Activated naive CD4-positive, alpha-beta T cell (primary cell): Measurements from ENCODE around the gene GEMIN7.
"Not testable (repeated sequence)": the region's sequence is repeated elsewhere in the genome, so short reads cannot be mapped to it uniquely, and the experiment has no call there.

Experiments used
- DNase-seq, 4 experiments: peaks; one replicate each; lab custom pipeline; 2025; lab: John Stamatoyannopoulos, UW

Gene GEMIN7

GRCh38 chr19:45104658-45105349 lies 25.7 kb downstream of the GEMIN7 start:
- no peak for DNase-seq

GRCh38 chr19:45106363-45106762 lies 27.3 kb downstream of the GEMIN7 start:
- not testable (repeated sequence) for DNase-seq

GRCh38 chr19:45107621-45108150 lies 28.6 kb downstream of the GEMIN7 start:
- DNase-seq, result no peak

- DNase-seq, result no peak
Observed at GRCh38 chr19:45110851-45111266, 31.8 kb downstream of the GEMIN7 start.

- DNase-seq, result no peak
Observed at GRCh38 chr19:45112111-45112827, 33.2 kb downstream of the GEMIN7 start.

GRCh38 chr19:45113628-45114027 lies 34.6 kb downstream of the GEMIN7 start:
- DNase-seq, result no peak

- DNase-seq, result no peak
Observed at GRCh38 chr19:45114116-45114515, 35.1 kb downstream of the GEMIN7 start.

- DNase-seq, result no peak
Observed at GRCh38 chr19:45115809-45116615, 37.0 kb downstream of the GEMIN7 start.

GRCh38 chr19:45117167-45117594 lies 38.1 kb downstream of the GEMIN7 start:
- no peak for DNase-seq

- no peak for DNase-seq
Observed at GRCh38 chr19:45117671-45118070, 38.6 kb downstream of the GEMIN7 start.

GRCh38 chr19:45118106-45118505 lies 39.0 kb downstream of the GEMIN7 start:
- no peak for DNase-seq

GRCh38 chr19:45118591-45119355 lies 39.7 kb downstream of the GEMIN7 start:
- not testable (repeated sequence) for DNase-seq

- no peak for DNase-seq
Observed at GRCh38 chr19:45119582-45119981, 40.5 kb downstream of the GEMIN7 start.

GRCh38 chr19:45121827-45122345 lies 42.8 kb downstream of the GEMIN7 start:
- DNase-seq, result no peak

- no peak for DNase-seq
Observed at GRCh38 chr19:45122832-45123231, 43.8 kb downstream of the GEMIN7 start.

- DNase-seq, result no peak
Observed at GRCh38 chr19:45123440-45123850, 44.4 kb downstream of the GEMIN7 start.

- DNase-seq, result no peak
Observed at GRCh38 chr19:45124021-45124420, 45.0 kb downstream of the GEMIN7 start.

- DNase-seq, result no peak
Observed at GRCh38 chr19:45125360-45125759, 46.3 kb downstream of the GEMIN7 start.

- peak; percentile 16 to 63 (median 37) for DNase-seq
Observed at GRCh38 chr19:45125975-45126493, 47.0 kb downstream of the GEMIN7 start.

GRCh38 chr19:45126654-45127053 lies 47.6 kb downstream of the GEMIN7 start:
- DNase-seq, result no peak

- DNase-seq, result no peak
Observed at GRCh38 chr19:45128146-45128545, 49.1 kb downstream of the GEMIN7 start.
